ENCODE data around the gene MRPS11. TPM values are rescaled to one million over a fixed set of nuclear protein-coding genes. Genes with fewer than 3 reads are reported as not detected.

MRPS11 gene
- total RNA-seq (2022) (63.9 and 64.5 TPM in 2 replicates), Bru-seq, nascent RNA (percentile 75 among the genes with signal in this experiment), BruChase-seq, experiment 1, labeled RNA remaining after a 6-hour chase (percentile 77 among the genes with signal in this experiment), BruChase-seq, experiment 2, labeled RNA remaining after a 2-hour chase (percentile 86 among the genes with signal in this experiment)
- long read RNA-seq, transcript MRPS11-201 (6 exons, 3,644 nt): major isoform, 64 of 97 reads
- long read RNA-seq, partial matches to known transcripts: 0 of 97 reads
- long read RNA-seq, other reads (novel, unspliced or antisense): 32 of 97 reads

- CTCF ChIA-PET: interaction anchor here (0.6 to 7.4 kb wide), 10 partner anchors 10 to 1881 kb away, joined by 3 to 40 read pairs (median 4); partner anchors contain the start of gene ISG20
- Mint-ChIP-seq H3K4me3 (ENCODE audit: unreplicated experiment) (peak within 1 kb of the TSS; percentile 96), H3K9me3 (ENCODE audit: unreplicated experiment) (no peaks in the 10 kb centered on the region), H3K27ac (ENCODE audit: low read depth, unreplicated experiment) (peak within 1 kb of the TSS; percentile 98), H3K36me3 (ENCODE audit: insufficient read depth, unreplicated experiment) (peaks cover 33% of the 10 kb centered on the region), H3K4me1 (ENCODE audit: insufficient read depth, unreplicated experiment) (peaks cover 16% of the 10 kb centered on the region), H3K27me3 (ENCODE audit: insufficient read depth, unreplicated experiment) (no peaks in the 10 kb centered on the region)
- POLR2A ChIA-PET: interaction anchor here (0.6 to 2.0 kb wide), 6 partner anchors 9 to 1911 kb away, joined by 3 to 6 read pairs (median 4); no protein-coding TSS in a partner anchor
- no peak for TF ChIP-seq CTCF (IDR thresholded peaks at IDR 0.05; ENCODE audit: unreplicated experiment)
- intact Hi-C loops (cut with micrococcal nuclease): loop anchor here (5.0 kb wide), 2 partner anchors 80 to 155 kb away; partner anchors contain the start of genes AEN and DET1
- peak; percentile 91 for DNase-seq (ENCODE audit: unreplicated experiment)
- BruUV-seq (replicated peaks): no TSS peak
These were observed at the start of gene MRPS11, which contains the start of gene MRPL46 for GRCh38 chr15:88467073-88467934. MRPS11 (plus strand) TSS chr15:88467708; CDS start chr15:88467718, 10 bp downstream. MRPL46 (minus strand) TSS chr15:88467388; CDS start chr15:88467377, 11 bp downstream.

- CTCF ChIA-PET: no interaction called here
- no peak overlapping the region for H3K4me3 Mint-ChIP-seq (ENCODE audit: unreplicated experiment)
- BruUV-seq (replicated peaks): no TSS peak
- no peaks in the 10 kb centered on the region for H3K4me1 Mint-ChIP-seq (ENCODE audit: insufficient read depth, unreplicated experiment)
- POLR2A ChIA-PET: no interaction called here
- no peak overlapping the region for H3K27ac Mint-ChIP-seq (ENCODE audit: low read depth, unreplicated experiment)
- no peaks in the 10 kb centered on the region for H3K9me3 Mint-ChIP-seq (ENCODE audit: unreplicated experiment)
- no peak for DNase-seq (ENCODE audit: unreplicated experiment)
- no peaks in the 10 kb centered on the region for H3K36me3 Mint-ChIP-seq (ENCODE audit: insufficient read depth, unreplicated experiment)
- intact Hi-C loops (cut with micrococcal nuclease): no loop called here
- no peaks in the 10 kb centered on the region for H3K27me3 Mint-ChIP-seq (ENCODE audit: insufficient read depth, unreplicated experiment)
- TF ChIP-seq CTCF (IDR thresholded peaks at IDR 0.05; ENCODE audit: unreplicated experiment): no peak
These were observed 47.7 kb upstream of the MRPS11 start for GRCh38 chr15:88419830-88420229.

DNA sequence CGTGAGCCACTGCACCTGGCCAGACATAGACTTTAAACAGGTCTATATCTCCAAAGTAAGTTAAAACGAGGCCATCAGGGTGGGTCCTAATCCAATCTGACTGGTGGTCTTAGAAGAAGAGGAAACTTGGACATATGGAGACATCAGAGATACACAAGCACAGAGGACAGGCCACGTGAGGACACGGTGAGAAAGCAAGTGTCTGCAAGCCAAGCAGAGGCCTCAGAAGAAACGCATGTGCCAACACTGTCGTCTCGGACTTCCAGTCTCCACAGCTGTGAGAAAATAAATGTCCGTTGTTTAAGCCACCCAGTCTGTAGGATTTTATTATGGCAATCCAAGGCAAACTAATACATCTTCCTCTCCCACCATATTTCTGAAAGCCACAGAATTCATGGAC, 44.2 kb upstream of the MRPS11 start:
- intact Hi-C loops (cut with micrococcal nuclease): no loop called here
- H3K9me3 Mint-ChIP-seq (ENCODE audit: unreplicated experiment): no peaks in the 10 kb centered on the region
- no peaks in the 10 kb centered on the region for H3K36me3 Mint-ChIP-seq (ENCODE audit: insufficient read depth, unreplicated experiment)
- H3K4me1 Mint-ChIP-seq (ENCODE audit: insufficient read depth, unreplicated experiment): no peaks in the 10 kb centered on the region
- no peak for DNase-seq (ENCODE audit: unreplicated experiment)
- H3K4me3 Mint-ChIP-seq (ENCODE audit: unreplicated experiment): no peak overlapping the region
- no peak for TF ChIP-seq CTCF (IDR thresholded peaks at IDR 0.05; ENCODE audit: unreplicated experiment)
- BruUV-seq (replicated peaks): no TSS peak
- peaks cover 17% of the 10 kb centered on the region for H3K27me3 Mint-ChIP-seq (ENCODE audit: insufficient read depth, unreplicated experiment)
- no peak overlapping the region for H3K27ac Mint-ChIP-seq (ENCODE audit: low read depth, unreplicated experiment)
- ChIA-PET POLR2A (no interaction called here), CTCF (no interaction called here)

DNA sequence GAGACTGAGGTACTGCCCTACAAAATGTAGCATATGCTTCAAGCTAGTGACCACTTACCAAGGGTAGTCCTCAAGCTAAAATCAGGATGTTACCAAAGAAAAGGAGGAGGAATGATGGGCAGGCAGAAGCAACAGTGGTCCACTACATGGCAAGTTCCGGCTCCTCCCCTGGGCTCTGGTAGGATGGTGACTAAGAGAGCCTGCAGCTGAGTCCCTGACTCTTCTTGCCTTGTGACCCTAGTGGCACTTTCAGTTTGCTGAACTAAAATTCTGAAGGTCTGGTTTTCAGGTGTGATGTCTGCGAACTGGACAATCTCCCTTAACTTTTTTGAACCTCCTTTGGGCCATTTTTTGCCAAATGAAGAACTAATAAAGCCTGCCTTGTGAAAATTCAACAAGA, 41.2 kb upstream of the MRPS11 start:
- ChIA-PET POLR2A (no interaction called here), CTCF (no interaction called here)
- no peaks in the 10 kb centered on the region for H3K9me3 Mint-ChIP-seq (ENCODE audit: unreplicated experiment)
- no peak for TF ChIP-seq CTCF (IDR thresholded peaks at IDR 0.05; ENCODE audit: unreplicated experiment)
- intact Hi-C loops (cut with micrococcal nuclease): no loop called here
- H3K4me1 Mint-ChIP-seq (ENCODE audit: insufficient read depth, unreplicated experiment): no peaks in the 10 kb centered on the region
- BruUV-seq (replicated peaks): no TSS peak
- no peak for DNase-seq (ENCODE audit: unreplicated experiment)
- peaks cover 29% of the 10 kb centered on the region for H3K27me3 Mint-ChIP-seq (ENCODE audit: insufficient read depth, unreplicated experiment)
- no peaks in the 10 kb centered on the region for H3K36me3 Mint-ChIP-seq (ENCODE audit: insufficient read depth, unreplicated experiment)
- no peak overlapping the region for H3K4me3 Mint-ChIP-seq (ENCODE audit: unreplicated experiment)
- H3K27ac Mint-ChIP-seq (ENCODE audit: low read depth, unreplicated experiment): no peak overlapping the region
